Measurements from ENCODE around the gene GPD2.

DNA sequence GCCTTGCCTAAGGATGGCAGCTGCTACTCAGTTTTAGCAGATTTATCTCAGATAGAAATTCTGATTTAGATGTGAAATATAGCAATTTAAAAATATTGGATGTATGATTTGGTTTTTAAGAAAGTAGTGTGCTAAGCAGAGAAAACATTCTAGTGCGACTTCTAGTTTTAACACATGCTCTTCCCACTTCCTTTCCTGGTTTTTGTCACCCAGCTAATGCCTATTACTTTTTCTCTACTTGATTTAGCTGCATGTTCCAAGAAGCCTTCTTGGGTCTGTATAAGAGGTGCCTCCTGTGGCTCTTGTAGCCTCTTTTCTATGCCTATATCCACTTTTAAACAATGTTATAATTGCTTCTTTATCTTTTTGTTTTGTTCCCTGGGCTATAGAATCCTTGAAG, 53.0 kb downstream of the GPD2 start:
- TF ChIP-seq, protein P1, sequence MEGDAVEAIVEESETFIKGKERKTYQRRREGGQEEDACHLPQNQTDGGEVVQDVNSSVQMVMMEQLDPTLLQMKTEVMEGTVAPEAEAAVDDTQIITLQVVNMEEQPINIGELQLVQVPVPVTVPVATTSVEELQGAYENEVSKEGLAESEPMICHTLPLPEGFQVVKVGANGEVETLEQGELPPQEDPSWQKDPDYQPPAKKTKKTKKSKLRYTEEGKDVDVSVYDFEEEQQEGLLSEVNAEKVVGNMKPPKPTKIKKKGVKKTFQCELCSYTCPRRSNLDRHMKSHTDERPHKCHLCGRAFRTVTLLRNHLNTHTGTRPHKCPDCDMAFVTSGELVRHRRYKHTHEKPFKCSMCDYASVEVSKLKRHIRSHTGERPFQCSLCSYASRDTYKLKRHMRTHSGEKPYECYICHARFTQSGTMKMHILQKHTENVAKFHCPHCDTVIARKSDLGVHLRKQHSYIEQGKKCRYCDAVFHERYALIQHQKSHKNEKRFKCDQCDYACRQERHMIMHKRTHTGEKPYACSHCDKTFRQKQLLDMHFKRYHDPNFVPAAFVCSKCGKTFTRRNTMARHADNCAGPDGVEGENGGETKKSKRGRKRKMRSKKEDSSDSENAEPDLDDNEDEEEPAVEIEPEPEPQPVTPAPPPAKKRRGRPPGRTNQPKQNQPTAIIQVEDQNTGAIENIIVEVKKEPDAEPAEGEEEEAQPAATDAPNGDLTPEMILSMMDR (conservative IDR thresholded peaks at IDR 0.05 in 1 of 2, IDR thresholded peaks at IDR 0.05 in 1 of 2; ENCODE audit: extremely low read depth in 1 of 2, insufficient read depth in 1 of 2, low read depth in 1 of 2, low read length in 2 of 2) = no peak
- TF ChIP-seq EZH2 (IDR thresholded peaks at IDR 0.05; ENCODE audit: borderline replicate concordance, low read length) = no peak
